ENCODE results near the gene TMEM39B.
"Not testable (repeated sequence)": the region's sequence is repeated elsewhere in the genome, so short reads cannot be mapped to it uniquely, and the experiment has no call there.

- not testable (repeated sequence) for TF ChIP-seq EP300 (IDR thresholded peaks at IDR 0.05); CTCF (IDR thresholded peaks at IDR 0.05); POLR2A (IDR thresholded peaks at IDR 0.05; ENCODE audit: low read depth)
These were observed 40.7 kb downstream of the TMEM39B start for GRCh38 chr1:32113436-32113835.
